Stomach (tissue), 9 donors: ENCODE measurements around the gene RPL7A. TPM values are rescaled to one million over a fixed set of nuclear protein-coding genes. Genes with fewer than 3 reads are reported as not detected.
A peak's percentile ranks its signal among the peaks of the same experiment; 100 is the strongest.
"Not testable (repeated sequence)": the region's sequence is repeated elsewhere in the genome, so short reads cannot be mapped to it uniquely, and the experiment has no call there.

Source experiments
- DNase-seq, 2 donors: peaks; one replicate each; pipeline versions ENCODE4 v3.0.0 to v3.0.0-alpha.2; 2013 to 2019
- H3K27ac ChIP-seq, 5 donors: fragments of 200-600 bp in 4 of 5; sonication (generic) in 4 of 5; one replicate each; pipeline ENCODE4 v1.5.1; 2013 to 2019; ENCODE audit warnings: mild to moderate bottlenecking in 1 of 5, moderate library complexity in 1 of 5
- H3K27me3 ChIP-seq, 3 donors: fragments of 200-600 bp; sonication (generic); one replicate each; pipeline ENCODE4 v1.5.1; 2017 to 2019; ENCODE audit warnings: mixed run types in 1 of 3
- H3K36me3 ChIP-seq, 4 donors: fragments of 200-600 bp; sonication (generic); 1 replicate in 3 of 4; 2 replicates in 1 of 4; pipeline ENCODE4 v1.5.1; 2016 to 2019
- H3K4me1 ChIP-seq, 4 donors: fragments of 200-600 bp; sonication (generic); one replicate each; pipeline ENCODE4 v1.5.1; 2016 to 2019
- H3K4me3 ChIP-seq, 4 donors: fragments of 200-600 bp; sonication (generic) in 3 of 4; one replicate each; pipeline ENCODE4 v1.5.1; 2016 to 2019; ENCODE audit warnings: mild to moderate bottlenecking in 1 of 4
- H3K9me3 ChIP-seq, 4 donors: fragments of 200-600 bp; sonication (generic); one replicate each; pipeline ENCODE4 v1.5.1; 2016 to 2019
- CTCF ChIP-seq, 7 experiments: fragments of 450-650 bp in 4 of 7; fragments of 200-600 bp in 3 of 7; sonication (generic) in 3 of 7; IDR thresholded peaks; one replicate each; pipeline ENCODE4 v1.5.1; 2016 to 2019; ENCODE audit warnings: antibody characterized with exemption in 7 of 7, control low read depth in 2 of 7, mild to moderate bottlenecking in 1 of 7
- EP300 ChIP-seq: sonication (generic); formaldehyde crosslinking; IDR thresholded peaks from one replicate; pipeline ENCODE4 v1.6.1; 2017; ENCODE audit warnings: antibody characterized with exemption
- POLR2A ChIP-seq, 4 donors: fragments of 450-650 bp; IDR thresholded peaks; one replicate each; pipeline ENCODE4 v1.6.1; 2016; ENCODE audit warnings: antibody characterized with exemption in 4 of 4, control low read depth in 2 of 4, mild to moderate bottlenecking in 1 of 4, moderate library complexity in 1 of 4
- POLR2AphosphoS5 ChIP-seq, 3 donors: sonication (generic); formaldehyde crosslinking; IDR thresholded peaks; one replicate each; pipeline ENCODE4 v1.6.1; 2016; ENCODE audit warnings: antibody characterized with exemption in 3 of 3
- WGBS, 5 donors: extraction: QIAGEN DNeasy Blood & Tissue Kit in 3 of 5; methylation state at CpG; one replicate each; pipeline versions ENCODE4 v1.1.5 to v1.1.7; 2013 to 2018; 5-methylcytosine and 5-hydroxymethylcytosine counted together
- intact Hi-C: fragments of 100-400 bp; cut with DNase I; formaldehyde crosslinking; loops from one replicate; pipeline ENCODE4 v1.15.1; 2023; ENCODE audit warnings: low total_unique reads
- polyA plus RNA-seq, 3 donors: library from polyadenylated mRNA; stranded (reverse); fragments of 200-250 nt; gene quantifications; one replicate each; pipeline ENCODE4 v1.2.3, GENCODE V29; 2013
- total RNA-seq, 5 donors: library from RNA; depleted of rRNA; stranded (reverse); fragments of >200 nt; gene quantifications; one replicate each; pipeline versions ENCODE4 v1.1.0 to v1.2.3, GENCODE V29; 2014 to 2016
- donor health status: healthy with polysubstance abuse.
- donor health status: Bipolar disorder and iron deficiency.
- donor health status: healthy.

RPL7A gene
- total and polyA plus RNA-seq, 8 donors, result 809 to 4,243 (median 1,432) TPM

GRCh38 chr9:133390713-133391112 is 42.7 kb downstream of the RPL7A start:
- Histone ChIP-seq H3K9me3 (no peaks in the 10 kb centered on the region), H3K27ac (no peak overlapping the region), H3K27me3 (peaks cover 0 to 58% (median 10%) of the 10 kb centered on the region in 3 donors), H3K4me1 (peaks cover 0 to 8% (median under 1%) of the 10 kb centered on the region in 4 donors), H3K36me3 (no peaks in the 10 kb centered on the region), H3K4me3 (no peak overlapping the region)
- intact Hi-C loops, result no loop called here
- 78 to 84% (median 82%) methylated on average over 7 of the region's 7 CpGs for WGBS, 5 donors
- no peak for DNase-seq
- TF ChIP-seq POLR2AphosphoS5 (IDR thresholded peaks at IDR 0.05) (no peak), CTCF (IDR thresholded peaks at IDR 0.05) (no peak), EP300 (no peak), POLR2A (IDR thresholded peaks at IDR 0.05) (no peak)

- H3K27ac ChIP-seq, intact Hi-C loops: not testable (repeated sequence)
Measured at GRCh38 chr9:133391449-133391848, 43.4 kb downstream of the RPL7A start.

GRCh38 chr9:133392308-133392707 is 44.3 kb downstream of the RPL7A start:
- H3K36me3 ChIP-seq, H3K4me3 ChIP-seq, H3K9me3 ChIP-seq, H3K4me1 ChIP-seq, H3K27ac ChIP-seq, DNase-seq, intact Hi-C loops: not testable (repeated sequence)
- WGBS, 5 donors, result 90 to 98% (median 96%) methylated on average over 3 of the region's 3 CpGs
- peaks cover 0 to 72% (median 21%) of the 10 kb centered on the region in 3 donors for H3K27me3 ChIP-seq

More at GRCh38 chr9:133391449-133391848, 43.4 kb downstream of the RPL7A start:
- not testable (repeated sequence) for H3K36me3 ChIP-seq, H3K4me1 ChIP-seq, H3K4me3 ChIP-seq, H3K9me3 ChIP-seq, DNase-seq
- H3K27me3 ChIP-seq, result peaks cover 0 to 63% (median 14%) of the 10 kb centered on the region in 3 donors
- 29 to 45% (median 31%) methylated on average over 1 to 3 of the region's 4 CpGs for whole genome bisulfite sequencing, 5 donors

- Histone ChIP-seq H3K9me3 (no peaks in the 10 kb centered on the region), H3K36me3 (no peaks in the 10 kb centered on the region), H3K4me1 (no peaks in the 10 kb centered on the region), H3K4me3 (no peak overlapping the region), H3K27ac (no peak overlapping the region), H3K27me3 (peaks cover 0 to 78% (median 21%) of the 10 kb centered on the region in 3 donors)
- no peak for TF ChIP-seq CTCF (IDR thresholded peaks at IDR 0.05)
- TF ChIP-seq EP300, result no peak
- no peak for TF ChIP-seq POLR2A (IDR thresholded peaks at IDR 0.05)
- TF ChIP-seq POLR2AphosphoS5 (IDR thresholded peaks at IDR 0.05), result no peak
- WGBS, 5 donors, result 90 to 100% (median 92%) methylated on average over 3 of the region's 3 CpGs
- intact Hi-C loops, result no loop called here
- no peak for DNase-seq
Measured at GRCh38 chr9:133393399-133393798, 45.4 kb downstream of the RPL7A start.

GRCh38 chr9:133394687-133395271 is 46.8 kb downstream of the RPL7A start:
- H3K36me3 ChIP-seq, result peaks cover 0 to under 1% (median 0%) of the 10 kb centered on the region in 4 donors
- H3K9me3 ChIP-seq, result no peaks in the 10 kb centered on the region
- WGBS, 5 donors, result 15 to 37% (median 20%) methylated on average over 3 to 8 of the region's 8 CpGs
- intact Hi-C loops, result no loop called here
- no peak for DNase-seq
- no peak for TF ChIP-seq EP300
- H3K4me3 ChIP-seq, result no peak overlapping the region
- H3K27me3 ChIP-seq, result peaks cover 0 to 71% (median 21%) of the 10 kb centered on the region in 3 donors
- H3K4me1 ChIP-seq, result no peaks in the 10 kb centered on the region
- H3K27ac ChIP-seq, result no peak overlapping the region

- Histone ChIP-seq H3K27me3 (peaks cover 0 to 58% (median 21%) of the 10 kb centered on the region in 3 donors), H3K4me3 (no peak overlapping the region), H3K27ac (no peak overlapping the region), H3K9me3 (no peaks in the 10 kb centered on the region), H3K4me1 (no peaks in the 10 kb centered on the region), H3K36me3 (peaks cover 0 to 10% (median 3%) of the 10 kb centered on the region in 4 donors)
- intact Hi-C loops, result no loop called here
- DNase-seq, result peak in 1 of 2 donors; percentile 44
- WGBS, 5 donors, result 20 to 47% (median 24%) methylated on average over 10 to 14 of the region's 14 CpGs
- no peak for TF ChIP-seq EP300
- no peak for TF ChIP-seq POLR2AphosphoS5 (IDR thresholded peaks at IDR 0.05)
- TF ChIP-seq CTCF (IDR thresholded peaks at IDR 0.05), result no peak
- TF ChIP-seq POLR2A (IDR thresholded peaks at IDR 0.05), result no peak
Measured at GRCh38 chr9:133396952-133397351, 48.9 kb downstream of the RPL7A start.
